GM11168 (cell line): Measurements from ENCODE around the gene CDH4.

Source experiments
- in situ Hi-C: fragments of 300-500 bp; cut with MboI; formaldehyde crosslinking; loops from one replicate; pipeline ENCODE4 v1.12.0; 2022; ENCODE audit warnings: low sequenced_read_pairs; ENCODE audit not compliant: unreplicated experiment

CDH4 gene

GRCh38 chr20:61373956-61374545, 122.0 kb downstream of the CDH4 start:
- in situ Hi-C loops = no loop called here

GRCh38 chr20:61376541-61377240, 124.6 kb downstream of the CDH4 start:
- in situ Hi-C loops = no loop called here

GRCh38 chr20:61378694-61379355, 126.8 kb downstream of the CDH4 start:
- in situ Hi-C loops = no loop called here

GRCh38 chr20:61379898-61380544, 128.0 kb downstream of the CDH4 start:
- in situ Hi-C loops = no loop called here

GRCh38 chr20:61380545-61380915, 128.5 kb downstream of the CDH4 start:
- in situ Hi-C loops = no loop called here

GRCh38 chr20:61382194-61382593, 130.1 kb downstream of the CDH4 start:
- in situ Hi-C loops = no loop called here

GRCh38 chr20:61385296-61385695, 133.2 kb downstream of the CDH4 start:
- in situ Hi-C loops = no loop called here

- in situ Hi-C loops = no loop called here
These were observed 133.7 kb downstream of the CDH4 start for GRCh38 chr20:61385731-61386130.

GRCh38 chr20:61387204-61387953, 135.3 kb downstream of the CDH4 start:
- in situ Hi-C loops = no loop called here

GRCh38 chr20:61387954-61388348, 135.9 kb downstream of the CDH4 start:
- in situ Hi-C loops = no loop called here

- in situ Hi-C loops = no loop called here
These were observed 137.0 kb downstream of the CDH4 start for GRCh38 chr20:61389077-61389476.

- in situ Hi-C loops = no loop called here
These were observed 139.1 kb downstream of the CDH4 start for GRCh38 chr20:61391185-61391584.

- in situ Hi-C loops = no loop called here
These were observed 139.9 kb downstream of the CDH4 start for GRCh38 chr20:61391812-61392520.

GRCh38 chr20:61394088-61394799, 142.2 kb downstream of the CDH4 start:
- in situ Hi-C loops = no loop called here

GRCh38 chr20:61396262-61396848, 144.3 kb downstream of the CDH4 start:
- in situ Hi-C loops = no loop called here

GRCh38 chr20:61397146-61397545, 145.1 kb downstream of the CDH4 start:
- in situ Hi-C loops = no loop called here

GRCh38 chr20:61397790-61398189, 145.7 kb downstream of the CDH4 start:
- in situ Hi-C loops = no loop called here

- in situ Hi-C loops = no loop called here
These were observed 147.4 kb downstream of the CDH4 start for GRCh38 chr20:61399433-61399832.

GRCh38 chr20:61400499-61400898, 148.4 kb downstream of the CDH4 start:
- in situ Hi-C loops = no loop called here
